HG03457 (cell line): ENCODE measurements around the gene SCN4A.

ENCODE experiments used
- ATAC-seq: cut with Tn5 transposase; IDR thresholded peaks from one replicate; pipeline ENCODE4 v1.9.1; 2021; ENCODE audit warnings: moderate number of reproducible peaks; ENCODE audit not compliant: unreplicated experiment

The SCN4A gene

DNA sequence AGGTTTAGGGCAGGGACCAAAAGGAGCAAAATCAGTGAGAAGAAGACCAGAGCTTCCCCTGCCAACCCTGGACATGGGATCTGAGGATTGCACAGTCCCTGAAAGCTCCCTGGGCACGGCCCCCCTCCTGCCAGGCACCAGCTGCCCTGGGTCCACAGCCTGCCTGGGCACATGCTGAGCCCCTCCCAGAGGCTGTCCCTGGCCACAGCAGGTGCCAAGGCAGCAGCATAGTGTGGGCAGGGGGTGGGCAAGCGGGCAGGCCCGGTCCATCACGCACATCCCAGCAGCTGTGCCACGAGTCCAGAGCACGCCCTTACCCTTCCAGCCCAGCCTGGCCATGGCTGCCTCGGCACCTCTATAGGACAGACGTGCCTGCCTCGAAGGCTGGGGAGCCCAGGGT is 12.7 kb downstream of the SCN4A start:
- ATAC-seq, result no peak

DNA sequence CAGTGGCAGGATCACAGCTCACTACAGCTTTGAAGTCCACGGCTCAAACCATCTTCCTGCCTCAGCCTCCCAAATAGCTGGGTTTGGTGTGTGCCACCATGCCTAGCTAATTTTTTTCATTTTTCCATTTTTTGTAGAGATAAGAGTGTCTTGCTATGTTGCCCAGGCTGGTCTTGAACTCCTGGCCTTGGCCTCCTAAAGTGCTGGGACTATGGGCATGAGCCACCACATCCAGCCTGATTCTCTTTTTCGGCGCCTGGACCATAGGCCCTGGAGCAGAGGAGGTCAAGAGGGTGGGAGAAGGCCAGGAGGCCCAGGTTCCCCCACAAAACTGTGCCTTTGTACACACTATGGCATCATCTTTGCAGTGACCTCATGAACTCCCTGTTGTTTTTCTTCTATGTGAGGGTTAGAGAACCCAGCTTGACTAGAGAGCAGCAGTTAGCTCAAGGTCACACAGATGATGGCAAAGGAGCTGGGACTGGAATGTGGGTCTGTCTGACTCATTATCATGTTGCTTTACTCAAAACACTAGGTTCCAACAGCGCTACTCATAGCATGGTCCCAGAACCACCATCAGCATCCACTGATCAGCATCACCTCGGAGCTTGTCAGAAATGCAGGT is 16.3 kb downstream of the SCN4A start:
- no peak for ATAC-seq

DNA sequence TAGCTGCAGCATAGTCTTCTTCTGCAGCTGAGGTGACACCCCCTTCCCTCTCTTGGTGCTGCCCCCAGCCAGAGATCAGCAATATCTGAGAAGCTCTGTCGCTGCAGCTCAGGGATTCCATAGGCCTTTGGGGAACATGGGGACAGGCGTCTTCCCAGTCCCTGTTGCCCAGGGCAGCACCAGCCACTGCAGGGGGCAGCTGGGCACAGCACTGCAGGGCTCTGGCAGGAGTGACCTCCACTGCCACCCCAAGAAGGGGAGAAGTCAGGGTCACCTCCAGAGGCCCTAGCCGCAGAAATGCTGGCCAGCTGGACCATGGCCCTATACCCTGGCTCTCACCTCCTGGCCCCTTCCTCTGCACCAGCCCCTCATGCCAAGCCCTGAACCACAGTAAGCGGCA is 16.9 kb downstream of the SCN4A start:
- no peak for ATAC-seq

DNA sequence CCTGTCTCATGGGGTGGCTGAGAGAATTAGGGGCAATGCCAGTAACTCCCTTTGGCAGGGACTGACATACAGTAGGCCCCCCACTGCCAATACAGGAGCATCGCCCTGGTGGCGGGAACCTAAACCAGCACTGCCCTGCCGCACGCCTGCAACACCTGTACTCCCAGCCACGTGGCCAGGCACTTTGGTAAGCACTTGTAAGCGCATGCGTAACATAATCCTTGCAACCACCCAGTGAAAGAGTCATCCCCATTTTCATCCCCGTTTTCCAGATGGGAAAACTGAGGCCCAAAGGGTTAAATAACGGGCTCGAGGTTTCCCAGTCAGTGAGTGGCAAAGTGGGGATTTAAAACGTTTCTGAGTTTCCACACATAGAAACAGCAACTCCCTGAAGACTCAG is 17.5 kb downstream of the SCN4A start:
- ATAC-seq, result no peak

DNA sequence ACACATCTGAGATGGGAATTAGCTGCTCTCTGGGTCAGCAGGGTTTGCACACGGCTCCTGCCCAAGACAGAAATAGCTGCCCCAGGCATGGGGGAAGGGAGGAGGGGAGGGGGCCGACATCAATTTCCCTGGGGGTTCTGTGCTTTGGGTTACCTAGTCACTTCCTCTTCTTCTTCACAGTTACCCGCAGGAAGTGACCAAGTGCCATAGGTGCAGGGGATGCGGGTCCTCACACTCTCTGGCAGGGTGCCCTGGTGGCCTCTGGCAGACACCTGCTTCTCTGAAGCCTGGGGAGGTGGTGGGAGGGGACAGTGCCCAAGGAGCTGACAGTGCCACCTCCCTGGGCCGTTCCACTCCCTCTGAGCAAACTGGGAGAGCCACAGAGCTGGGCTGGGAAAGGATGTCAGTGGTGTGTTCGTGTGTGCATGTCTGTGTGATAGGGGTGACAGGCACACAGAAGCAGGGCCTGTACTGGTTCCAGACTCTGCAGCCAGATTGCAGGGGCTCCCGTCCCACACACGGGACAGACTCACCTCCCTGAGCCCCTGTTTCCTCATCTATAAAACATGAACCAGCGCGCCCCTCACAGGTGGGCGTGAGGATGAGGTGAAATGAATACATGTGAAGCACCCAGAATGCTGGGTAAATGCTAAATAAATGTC is 18.2 kb downstream of the SCN4A start:
- ATAC-seq, result no peak

DNA sequence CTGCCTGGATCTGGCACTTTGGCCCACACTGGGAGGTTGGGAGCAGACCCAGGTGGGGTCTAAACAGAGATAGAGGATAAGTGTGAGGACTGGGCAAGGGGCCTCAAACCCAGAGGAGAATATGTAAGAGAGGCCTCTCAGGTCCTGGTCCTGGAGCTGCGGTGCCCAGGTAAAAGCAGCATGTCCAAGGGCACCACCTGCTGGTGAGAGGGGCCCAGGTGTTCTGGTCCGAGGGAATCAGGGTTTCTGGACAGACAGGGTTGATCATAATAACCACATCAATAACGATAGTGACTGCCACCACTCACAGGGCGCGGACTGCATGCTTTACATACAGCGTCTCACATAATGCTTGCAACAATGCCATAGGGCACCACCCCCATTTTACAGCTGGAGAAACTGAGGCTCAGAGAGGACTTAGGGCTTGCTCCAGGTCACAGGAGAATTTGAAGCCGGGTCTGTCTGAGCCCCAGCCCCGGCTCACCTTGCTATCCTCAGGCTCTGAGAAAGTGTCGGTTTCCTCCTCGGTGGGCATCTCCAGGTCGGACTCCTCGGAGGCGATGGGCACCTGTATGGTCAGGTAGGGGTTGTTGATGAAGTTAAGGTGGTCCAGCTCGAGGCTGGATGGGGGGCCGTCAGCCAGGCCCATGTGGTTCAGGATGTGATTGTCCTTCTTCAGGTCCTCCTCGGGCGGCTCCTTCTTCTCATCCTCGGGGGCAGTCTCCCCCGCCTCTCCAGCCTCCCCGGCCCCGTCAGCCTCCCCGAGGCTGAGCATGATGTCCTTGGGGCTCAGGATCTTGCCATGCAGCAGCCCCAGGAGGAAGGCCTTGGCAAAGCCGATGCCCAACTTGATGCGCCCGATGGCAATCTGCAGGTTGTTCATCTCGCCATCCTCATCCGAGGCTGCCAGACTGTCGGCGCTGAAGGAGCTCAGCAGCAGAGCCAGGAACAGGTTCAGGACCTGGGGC is 21.5 kb downstream of the SCN4A start:
- ATAC-seq, result no peak

DNA sequence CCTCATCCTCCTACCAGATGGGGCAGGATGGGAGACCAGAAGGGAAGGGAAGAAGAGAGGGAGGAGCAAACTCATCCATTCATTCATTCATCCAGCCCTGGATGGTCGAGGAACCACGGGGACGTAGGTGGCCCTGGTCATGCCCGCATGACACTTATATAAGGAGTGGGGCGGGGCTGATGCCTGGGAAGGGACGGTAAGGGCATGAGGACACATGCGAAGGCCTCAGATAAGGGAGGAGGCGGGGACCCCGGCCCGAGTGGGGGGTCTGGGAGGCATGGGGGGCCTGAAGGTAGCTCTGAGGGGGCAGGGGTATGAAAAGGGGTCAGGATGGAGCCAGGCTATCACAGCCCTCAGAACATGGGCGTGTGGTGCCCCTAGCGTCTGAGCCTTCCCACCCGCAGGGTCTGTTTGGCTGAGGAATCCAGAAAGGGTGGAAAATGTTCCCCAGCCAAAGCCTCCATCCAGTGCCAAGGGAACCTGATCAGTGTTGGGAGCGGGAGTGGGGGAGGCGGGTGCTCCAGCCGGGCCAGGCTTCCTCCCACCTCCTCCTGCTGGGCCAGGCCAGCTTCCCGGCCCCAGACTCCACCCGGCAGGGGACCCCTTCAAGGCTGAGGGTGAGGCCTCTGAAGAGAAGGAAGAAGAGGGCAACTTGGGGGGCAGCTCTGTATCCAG is 23.0 kb downstream of the SCN4A start:
- ATAC-seq, result no peak

DNA sequence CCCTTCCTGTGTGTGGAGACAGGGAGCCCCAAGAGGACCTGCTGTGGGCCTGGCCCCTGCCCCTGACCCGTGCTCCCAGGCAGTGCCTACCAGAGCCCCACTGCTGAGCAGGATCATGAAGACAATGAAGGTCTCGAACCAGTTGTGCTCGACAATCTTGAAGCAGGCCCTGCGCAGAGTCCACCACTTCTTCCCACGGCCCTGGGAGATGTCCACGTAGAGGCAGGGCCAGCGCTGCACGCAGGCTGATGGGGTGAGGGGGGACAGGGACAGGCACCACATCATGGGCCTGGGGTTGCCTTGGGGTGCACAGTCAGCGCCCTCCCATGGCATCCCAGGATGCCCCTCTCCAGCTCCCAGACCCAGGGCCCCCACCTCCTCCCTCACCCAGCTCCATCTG is 24.2 kb downstream of the SCN4A start:
- no peak for ATAC-seq

DNA sequence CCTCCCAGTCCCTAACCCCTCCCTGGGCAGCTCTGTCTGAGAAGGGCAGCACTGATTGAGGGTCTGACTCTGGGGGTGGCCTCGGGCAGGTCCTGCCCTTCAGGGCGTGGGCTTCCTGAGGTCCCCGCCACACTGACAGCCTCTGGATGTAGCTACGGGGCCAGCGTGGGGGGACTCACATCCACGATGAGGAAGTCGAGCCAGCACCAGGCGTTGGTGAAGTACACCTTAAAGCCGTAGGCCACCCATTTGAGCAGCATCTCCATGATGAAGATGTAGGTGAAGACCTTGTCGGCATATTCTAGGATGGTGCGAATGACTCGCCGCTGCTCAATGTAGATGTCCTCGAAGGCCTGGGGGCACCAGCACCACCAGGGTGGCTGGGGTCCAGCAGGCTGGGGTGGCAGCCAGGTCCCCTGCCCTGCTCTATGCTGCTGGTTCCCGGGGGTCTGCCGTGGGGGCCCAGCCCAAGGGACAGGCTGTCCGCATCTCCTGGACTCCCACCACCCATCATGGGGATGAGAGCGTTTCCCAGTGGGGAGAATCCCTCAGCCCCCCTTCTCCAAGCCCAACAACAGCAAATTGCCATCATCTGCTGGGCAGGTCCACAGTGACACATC is 24.9 kb downstream of the SCN4A start:
- ATAC-seq, result no peak

DNA sequence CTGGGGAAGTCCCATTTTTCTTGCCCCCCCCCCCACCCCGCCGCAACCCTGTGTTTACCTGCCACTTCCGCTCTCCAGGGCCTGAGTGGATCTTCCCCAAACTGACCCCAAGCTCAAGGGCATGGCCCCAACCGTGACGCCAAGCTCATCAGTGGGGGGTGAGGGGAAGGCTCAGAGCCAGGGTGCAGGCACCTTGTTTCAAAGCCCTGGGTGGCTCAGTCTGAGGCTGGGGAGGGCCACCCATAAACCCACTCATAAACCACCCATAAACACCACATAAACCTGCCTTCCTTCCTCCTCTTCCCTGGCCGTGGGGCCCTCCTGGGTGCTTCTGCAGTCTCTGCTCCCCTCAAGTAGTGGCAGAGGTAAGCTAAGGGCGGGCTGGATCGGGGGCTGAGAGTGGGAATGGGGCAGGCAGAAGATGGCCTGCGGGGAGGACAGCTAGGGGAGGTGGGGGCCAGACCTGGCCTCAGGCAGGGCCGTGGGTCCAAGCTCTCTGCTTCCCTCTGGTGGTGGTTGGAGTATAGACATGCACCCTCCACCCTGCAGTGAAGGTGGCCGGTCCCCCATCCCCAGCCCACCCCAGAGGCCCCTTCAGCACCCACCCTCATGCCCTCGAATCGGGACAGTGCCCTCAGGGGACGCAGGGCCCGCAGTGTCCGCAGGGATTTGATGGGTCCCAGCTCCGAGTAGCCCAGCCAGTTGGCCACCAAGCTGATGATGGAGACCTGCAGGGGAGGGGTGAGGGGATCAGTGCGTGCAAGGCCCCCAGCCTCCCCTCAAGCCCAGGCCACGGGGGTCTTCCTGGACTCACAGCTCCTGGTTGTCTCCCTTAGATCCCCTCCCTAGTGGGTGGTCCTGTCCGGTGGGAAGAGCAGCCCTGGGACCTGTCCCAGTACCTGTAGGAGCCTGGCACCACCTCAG is 26.0 kb downstream of the SCN4A start:
- ATAC-seq, result no peak

DNA sequence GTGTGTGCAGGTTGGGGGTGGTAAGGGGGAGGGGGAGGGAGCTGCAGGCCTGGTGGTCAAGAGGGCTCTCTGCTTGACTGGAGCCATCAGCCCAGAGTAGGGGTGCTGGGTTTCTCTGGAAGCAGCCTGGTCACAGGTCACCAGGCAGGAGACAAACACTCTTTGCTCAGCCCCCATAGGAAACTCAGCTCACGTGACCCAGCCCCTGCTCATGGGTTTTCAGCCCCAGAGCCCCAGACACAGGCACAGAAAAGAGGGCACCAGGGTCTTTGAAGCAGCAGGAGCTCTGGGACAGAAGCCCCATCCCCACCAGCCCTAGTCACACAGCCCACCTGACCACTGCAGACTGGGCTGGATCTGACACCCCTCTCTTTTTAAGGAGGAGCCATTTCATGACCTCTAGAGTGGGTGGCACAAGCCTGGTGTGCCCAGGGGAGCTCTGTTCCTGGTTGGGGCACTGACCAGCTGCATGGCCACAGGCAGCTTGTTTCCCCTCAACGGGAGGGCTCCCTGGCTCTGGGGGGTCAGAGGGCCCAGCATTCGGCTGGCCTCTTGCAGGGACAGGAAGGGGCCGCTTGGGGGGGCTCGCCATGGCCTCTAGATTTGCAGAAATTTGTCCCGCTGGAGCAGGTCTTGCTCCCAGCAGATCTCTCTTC is 26.8 kb downstream of the SCN4A start:
- no peak for ATAC-seq

DNA sequence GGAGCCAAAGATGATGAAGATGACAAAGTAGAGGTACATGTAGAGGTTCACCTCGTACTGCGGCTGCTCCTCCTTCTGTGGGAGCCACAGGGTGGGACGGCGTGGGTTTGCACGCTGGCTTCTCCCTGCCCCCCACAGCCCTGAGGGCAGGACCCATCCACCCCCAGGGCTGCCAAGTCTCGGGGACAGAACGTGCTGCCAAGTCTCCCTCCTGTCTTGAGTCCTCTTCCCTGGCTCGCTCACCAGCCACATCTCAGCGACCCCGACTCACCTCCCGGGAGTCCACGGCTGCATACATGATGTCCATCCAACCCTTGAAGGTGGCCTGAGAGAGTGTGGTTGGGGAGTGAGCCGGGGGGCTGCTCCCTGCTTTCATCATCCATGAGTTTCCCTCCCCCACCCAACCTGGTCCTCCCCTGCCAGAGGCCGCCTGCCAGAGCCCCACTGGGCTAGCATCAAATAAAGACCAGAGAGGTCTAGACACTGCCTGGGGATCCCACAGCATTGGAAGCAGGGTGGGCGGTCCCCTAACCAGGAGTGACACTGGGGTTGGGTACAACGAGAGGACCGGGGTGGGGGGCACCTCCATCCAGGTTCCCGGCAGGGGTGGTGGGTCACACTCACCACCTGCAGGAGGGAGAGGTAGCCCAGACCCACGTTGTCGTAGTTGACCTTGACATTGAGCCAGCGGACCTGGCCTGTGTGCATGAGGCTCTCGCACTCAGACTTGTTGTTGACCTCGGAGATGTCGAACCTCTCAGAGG is 27.8 kb downstream of the SCN4A start:
- no peak for ATAC-seq

DNA sequence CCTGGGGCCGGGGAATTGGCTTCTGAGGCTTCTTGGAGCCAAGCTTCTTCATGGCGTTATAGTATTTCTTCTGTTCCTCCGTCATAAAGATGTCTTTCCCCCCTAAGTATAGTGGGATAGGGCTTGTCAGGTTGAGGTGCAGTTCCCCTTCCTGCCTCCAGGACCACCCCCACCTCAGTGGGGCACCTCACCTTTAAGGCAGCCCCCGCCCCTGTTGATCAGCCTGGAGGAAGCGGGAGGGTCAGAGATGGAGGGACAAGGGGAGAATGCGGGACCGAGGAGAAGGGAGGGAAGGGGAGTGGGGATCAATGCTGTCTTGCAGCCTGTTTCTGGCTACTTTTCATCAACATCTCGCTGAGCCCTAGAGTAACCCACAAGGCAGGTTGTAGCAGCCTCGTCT is 29.0 kb downstream of the SCN4A start:
- no peak for ATAC-seq

DNA sequence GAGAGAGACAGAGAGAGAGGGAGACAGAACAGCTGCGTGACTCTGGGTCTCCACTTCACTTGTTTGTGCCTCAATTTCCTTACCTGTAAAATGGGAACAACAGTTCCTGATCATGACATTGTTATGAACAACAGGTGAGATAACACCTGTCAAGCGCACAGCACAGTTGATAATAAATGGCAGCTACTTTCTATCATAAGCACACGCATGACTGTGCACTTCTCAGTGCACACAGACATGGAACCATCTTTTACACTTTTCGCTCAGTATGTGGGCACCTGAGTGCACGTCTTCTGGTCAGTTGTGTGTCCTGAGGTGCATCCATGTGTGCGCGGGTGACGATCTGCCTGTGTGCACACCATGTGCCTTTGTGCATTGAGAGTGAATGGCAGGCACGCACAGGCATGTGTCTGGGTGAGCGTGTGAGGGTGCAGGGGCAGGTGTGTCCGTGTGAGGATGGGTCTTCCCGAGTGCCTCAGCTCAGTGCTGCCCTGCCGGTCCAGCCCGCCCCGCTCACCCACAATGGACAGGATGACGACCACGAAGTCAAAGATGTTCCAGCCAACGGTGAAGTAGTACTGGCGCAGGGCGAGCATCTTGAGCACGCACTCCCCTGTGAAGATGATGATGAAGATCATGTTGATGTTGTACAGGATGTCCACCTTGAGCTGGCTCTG is 30.3 kb downstream of the SCN4A start:
- ATAC-seq, result no peak

DNA sequence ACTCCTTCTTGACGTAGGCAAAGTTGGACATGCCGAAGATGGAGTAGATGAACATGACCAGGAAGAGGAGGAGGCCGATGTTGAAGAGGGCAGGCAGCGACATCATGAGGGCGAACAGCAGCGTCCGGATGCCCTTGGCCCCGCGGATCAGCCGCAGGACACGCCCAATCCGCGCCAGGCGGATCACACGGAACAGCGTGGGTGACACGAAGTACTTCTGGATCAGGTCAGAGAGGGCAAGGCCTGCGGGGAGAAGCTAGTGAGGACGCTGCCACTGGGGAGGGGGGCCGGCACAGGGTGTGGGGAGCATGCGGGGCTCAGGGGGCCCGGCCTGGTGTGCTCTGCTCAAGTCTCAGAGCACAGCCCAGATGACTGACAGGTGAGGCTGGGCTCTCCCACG is 31.0 kb downstream of the SCN4A start:
- ATAC-seq, result no peak

DNA sequence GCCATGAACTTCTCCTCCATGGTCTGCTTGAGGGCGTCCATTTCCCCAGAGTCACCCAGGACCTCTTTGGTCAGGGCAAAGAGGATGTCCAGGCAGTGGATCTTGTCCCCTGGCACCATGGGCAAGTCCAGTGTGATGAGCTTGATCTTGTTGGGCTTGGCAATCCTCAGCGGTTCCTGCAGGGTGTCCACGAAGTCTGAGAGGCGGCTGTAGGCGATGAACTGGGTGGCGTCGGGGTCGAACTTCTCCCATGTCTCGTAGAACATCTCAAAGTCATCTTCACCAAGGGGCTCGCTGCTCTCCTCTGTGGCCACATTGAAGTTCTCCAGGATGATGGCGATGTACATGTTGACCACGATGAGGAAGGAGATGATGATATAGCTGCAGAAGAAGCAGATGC is 31.6 kb downstream of the SCN4A start:
- no peak for ATAC-seq

DNA sequence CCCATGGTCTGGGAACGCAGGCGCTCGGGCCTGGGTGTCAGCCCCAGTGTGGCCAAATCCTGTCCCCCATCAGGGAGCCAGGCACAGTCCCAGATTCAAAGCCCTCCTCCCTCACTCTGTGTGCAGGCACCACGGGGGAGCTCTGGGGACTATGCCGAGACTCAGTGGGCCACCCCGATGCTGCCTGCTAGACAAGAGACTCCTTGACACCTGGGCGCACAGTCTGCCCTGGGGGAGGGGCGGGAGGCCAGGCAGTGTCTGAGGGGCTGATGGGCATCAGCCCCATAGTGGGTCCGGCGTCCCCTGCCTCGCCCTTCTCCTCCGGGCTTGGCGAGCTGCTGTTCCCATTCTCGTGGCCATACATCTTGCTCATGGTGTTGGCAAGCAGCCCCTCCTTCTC is 32.1 kb downstream of the SCN4A start:
- ATAC-seq, result no peak

DNA sequence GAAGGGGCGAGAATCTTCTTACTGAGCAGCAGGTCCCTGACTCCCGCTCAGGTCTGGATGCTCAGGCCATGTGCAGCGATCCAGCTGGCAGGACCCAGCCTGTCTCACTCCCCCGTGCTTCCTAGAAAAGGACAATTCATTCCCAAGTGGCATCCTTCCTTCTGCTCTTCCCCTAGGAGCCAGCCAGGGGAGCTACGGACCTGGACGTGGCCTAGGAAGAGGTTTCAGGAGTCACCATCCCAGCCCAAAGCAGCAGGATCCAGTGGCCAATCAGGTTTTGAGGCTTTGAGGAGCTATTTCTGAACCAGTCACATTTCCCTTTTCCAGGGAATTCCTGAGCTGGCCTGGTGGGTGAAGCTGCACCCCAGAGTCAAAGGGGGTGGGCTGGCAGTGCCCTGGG is 32.8 kb downstream of the SCN4A start:
- no peak for ATAC-seq
